Measurements from ENCODE around the gene C1orf21. TPM values are rescaled to one million over a fixed set of nuclear protein-coding genes. Genes with fewer than 3 reads are reported as not detected.

Gene C1orf21
- polyA plus RNA-seq, 1 donor (not counting 4 experiments of a cell fraction or from before 2014, with no cell fraction given): 44.3 TPM

DNA sequence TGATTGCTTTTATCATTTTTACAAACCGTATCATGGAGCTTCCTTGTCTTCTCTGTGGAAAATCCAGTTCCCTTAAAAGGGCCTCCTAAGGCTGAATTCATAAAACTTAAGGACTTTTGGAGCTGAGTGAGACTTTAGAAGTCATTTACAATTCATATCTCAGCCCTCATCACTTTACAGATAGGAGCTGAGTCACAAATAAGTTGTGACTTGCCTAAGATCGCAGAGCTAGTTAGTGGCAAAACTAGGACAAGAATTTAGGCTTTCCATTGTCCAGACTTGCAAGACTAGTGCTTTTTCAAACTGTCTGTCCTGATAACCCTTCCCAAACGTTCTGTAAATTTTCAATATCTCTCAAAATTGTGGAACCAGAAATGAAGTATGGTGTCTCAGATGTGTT lies 37.3 kb downstream of the C1orf21 start:
- Histone ChIP-seq H4K20me1 (ENCODE audit: control insufficient read depth, extremely low read depth, insufficient read depth, low read length) (no peaks in the 10 kb centered on the region), H3K36me3 (ENCODE audit: control insufficient read depth in 2 of 2, extremely low read depth in 1 of 2, insufficient read depth in 2 of 2, low read length in 2 of 2) (peaks cover 0 to 4% of the 10 kb centered on the region in 2 experiments), H3K9ac (ENCODE audit: control insufficient read depth, extremely low read depth, insufficient read depth, low read length) (peak overlapping the region; percentile 34), H3K27ac (ENCODE audit: control insufficient read depth, insufficient read depth, low read length) (peak overlapping the region; percentile 68), H3K4me3 (ENCODE audit: control insufficient read depth in 2 of 3, extremely low read depth in 1 of 3, insufficient read depth in 2 of 3, low read depth in 1 of 3, low read length in 3 of 3) (peak overlapping the region in 2 of 3 experiments; percentile 47 to 52), H3K9me1 (ENCODE audit: control insufficient read depth, extremely low read depth, insufficient read depth, low read length) (no peaks in the 10 kb centered on the region), H2AFZ (ENCODE audit: control insufficient read depth, low read length) (no peak overlapping the region), H3K4me2 (ENCODE audit: control insufficient read depth, extremely low read depth, insufficient read depth, low read depth, low read length) (peak overlapping the region; percentile 87), H3K27me3 (ENCODE audit: control insufficient read depth, extremely low read depth, insufficient read depth, low read length) (no peaks in the 10 kb centered on the region), H3K4me1 (ENCODE audit: control insufficient read depth, extremely low read depth, insufficient read depth, low read length) (peaks cover 67% of the 10 kb centered on the region), H3K79me2 (ENCODE audit: control insufficient read depth, insufficient read depth, low read length) (peaks cover 17% of the 10 kb centered on the region), H3K9me3 (ENCODE audit: control insufficient read depth, low read depth, low read length) (no peaks in the 10 kb centered on the region)
- FAIRE-seq (peak; percentile 91), DNase-seq (ENCODE audit: low read depth, low spot score) (no peak)
- dilution Hi-C loops (cut with MboI; ENCODE audit: extremely low pct_ligation_motif_present, low sequenced_read_pairs): no loop called here
- no peak for TF ChIP-seq CTCF (optimal IDR thresholded peaks at IDR 0.05 in 1 of 3, IDR thresholded peaks at IDR 0.05 in 1 of 3, conservative IDR thresholded peaks at IDR 0.05 in 1 of 3; ENCODE audit: extremely low read depth in 1 of 3, insufficient read depth in 2 of 3, low read length in 3 of 3)
- TF ChIP-seq EZH2 (IDR thresholded peaks at IDR 0.05; ENCODE audit: low read length): no peak

GRCh38 chr1:184424945-184425344 lies 38.1 kb downstream of the C1orf21 start:
- Histone ChIP-seq H3K9me3 (ENCODE audit: control insufficient read depth, low read depth, low read length) (no peaks in the 10 kb centered on the region), H2AFZ (ENCODE audit: control insufficient read depth, low read length) (no peak overlapping the region), H3K27me3 (ENCODE audit: control insufficient read depth, extremely low read depth, insufficient read depth, low read length) (no peaks in the 10 kb centered on the region), H3K4me2 (ENCODE audit: control insufficient read depth, extremely low read depth, insufficient read depth, low read depth, low read length) (peak overlapping the region; percentile 87), H4K20me1 (ENCODE audit: control insufficient read depth, extremely low read depth, insufficient read depth, low read length) (no peaks in the 10 kb centered on the region), H3K4me3 (ENCODE audit: control insufficient read depth in 2 of 3, extremely low read depth in 1 of 3, insufficient read depth in 2 of 3, low read depth in 1 of 3, low read length in 3 of 3) (no peak overlapping the region), H3K4me1 (ENCODE audit: control insufficient read depth, extremely low read depth, insufficient read depth, low read length) (peaks cover 59% of the 10 kb centered on the region), H3K9me1 (ENCODE audit: control insufficient read depth, extremely low read depth, insufficient read depth, low read length) (no peaks in the 10 kb centered on the region), H3K27ac (ENCODE audit: control insufficient read depth, insufficient read depth, low read length) (peak overlapping the region; percentile 68), H3K9ac (ENCODE audit: control insufficient read depth, extremely low read depth, insufficient read depth, low read length) (no peak overlapping the region), H3K79me2 (ENCODE audit: control insufficient read depth, insufficient read depth, low read length) (peaks cover 19% of the 10 kb centered on the region), H3K36me3 (ENCODE audit: control insufficient read depth in 2 of 2, extremely low read depth in 1 of 2, insufficient read depth in 2 of 2, low read length in 2 of 2) (peaks cover 0 to 4% of the 10 kb centered on the region in 2 experiments)
- dilution Hi-C loops (cut with MboI; ENCODE audit: extremely low pct_ligation_motif_present, low sequenced_read_pairs): no loop called here
- FAIRE-seq (no peak), DNase-seq (ENCODE audit: low read depth, low spot score) (no peak)
- no peak for TF ChIP-seq EZH2 (IDR thresholded peaks at IDR 0.05; ENCODE audit: low read length)
- TF ChIP-seq CTCF (optimal IDR thresholded peaks at IDR 0.05 in 1 of 3, IDR thresholded peaks at IDR 0.05 in 1 of 3, conservative IDR thresholded peaks at IDR 0.05 in 1 of 3; ENCODE audit: extremely low read depth in 1 of 3, insufficient read depth in 2 of 3, low read length in 3 of 3): no peak
